HS-5 (cell line): Measurements from ENCODE around the gene KCNJ12.
"Not testable (repeated sequence)": the region's sequence is repeated elsewhere in the genome, so short reads cannot be mapped to it uniquely, and the experiment has no call there.

Experiments used
- DNase-seq: peaks from one replicate; pipeline ENCODE4 v3.0.0-alpha.2; 2012; ENCODE audit warnings: low read depth

The KCNJ12 gene

DNA sequence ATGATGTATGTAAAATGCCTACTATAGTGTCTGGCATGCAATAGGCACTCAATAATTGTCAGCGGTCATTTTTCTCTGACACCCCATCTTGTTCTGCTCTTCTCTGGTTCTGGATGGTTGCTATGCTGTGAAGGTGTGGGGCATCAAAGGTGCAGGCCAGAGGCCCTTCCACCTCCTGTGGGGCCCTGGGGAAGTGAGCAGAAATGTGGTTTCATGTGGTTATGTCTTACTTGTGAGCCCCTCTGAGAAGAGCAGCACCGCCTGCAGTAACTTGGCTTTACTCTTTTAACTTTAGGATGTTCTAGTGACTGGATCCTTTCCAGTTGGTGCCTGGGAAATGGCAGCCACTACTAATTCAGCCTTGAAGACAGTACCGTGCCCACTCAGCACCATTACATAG lies 32.1 kb downstream of the KCNJ12 start:
- not testable (repeated sequence) for DNase-seq

DNA sequence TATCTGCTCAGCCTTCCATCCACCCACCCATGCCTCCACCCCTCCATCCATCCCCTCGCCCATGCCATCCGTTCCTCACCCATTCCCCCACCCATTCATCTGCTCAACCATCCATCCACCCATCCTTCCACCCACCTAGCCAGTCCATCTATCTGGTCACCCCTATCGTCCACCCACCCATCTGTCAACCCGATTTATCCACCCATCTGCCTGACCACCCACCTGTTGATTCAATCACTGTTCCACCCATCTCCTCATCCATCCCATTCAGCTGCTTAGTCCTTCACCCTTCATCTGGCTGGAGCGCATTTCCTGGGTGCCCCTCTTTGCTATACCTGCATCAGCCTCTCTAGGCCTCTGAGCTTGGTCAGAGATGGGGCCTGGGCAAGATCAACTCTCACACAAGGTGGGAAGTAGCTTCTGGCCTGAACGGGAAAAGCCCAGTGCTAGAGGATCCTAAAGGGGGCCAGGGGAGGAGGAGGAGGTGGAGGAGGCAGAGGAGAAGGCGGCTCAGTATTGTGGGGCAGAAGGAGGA lies 32.7 kb downstream of the KCNJ12 start:
- not testable (repeated sequence) for DNase-seq

DNA sequence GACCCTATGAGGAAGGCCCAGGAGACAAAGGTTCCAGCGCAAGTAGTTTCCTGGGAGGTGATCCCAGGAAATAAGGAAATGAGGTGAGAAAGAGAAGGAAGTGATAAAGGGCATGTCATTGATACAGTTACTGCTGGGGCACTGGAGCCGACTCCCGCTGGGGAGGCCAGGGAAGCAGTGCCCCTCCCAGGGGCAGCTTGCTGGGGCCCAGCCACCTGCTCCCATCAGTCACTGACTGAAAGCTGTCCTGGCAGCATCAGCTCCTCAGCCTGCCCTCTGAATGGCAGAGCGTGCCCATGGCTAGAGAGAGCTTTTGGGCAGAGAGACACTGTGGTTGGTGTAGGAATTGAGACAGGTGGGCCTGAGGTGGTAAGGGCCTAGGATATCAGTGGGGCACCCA lies 33.2 kb downstream of the KCNJ12 start:
- DNase-seq = not testable (repeated sequence)

DNA sequence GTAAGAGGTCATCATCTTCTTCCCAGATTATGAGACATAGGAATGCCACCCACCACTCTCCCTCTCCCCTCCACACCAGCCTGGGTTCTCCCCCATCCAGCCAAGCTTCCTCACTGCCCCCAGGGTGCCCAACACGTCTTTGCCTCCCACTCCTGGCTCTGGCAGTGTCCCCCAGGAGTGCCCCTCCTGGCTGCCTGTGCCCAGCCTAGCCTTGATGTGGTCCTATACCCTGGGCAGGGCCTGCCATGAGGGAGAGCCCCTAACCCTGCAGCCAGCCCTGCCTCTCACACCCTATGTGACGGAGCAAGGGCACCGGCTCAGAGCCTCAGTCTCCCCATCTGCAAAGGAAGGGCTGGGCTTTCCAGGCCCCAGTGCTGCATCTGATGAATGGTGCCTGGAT lies 33.8 kb downstream of the KCNJ12 start:
- DNase-seq = not testable (repeated sequence)

DNA sequence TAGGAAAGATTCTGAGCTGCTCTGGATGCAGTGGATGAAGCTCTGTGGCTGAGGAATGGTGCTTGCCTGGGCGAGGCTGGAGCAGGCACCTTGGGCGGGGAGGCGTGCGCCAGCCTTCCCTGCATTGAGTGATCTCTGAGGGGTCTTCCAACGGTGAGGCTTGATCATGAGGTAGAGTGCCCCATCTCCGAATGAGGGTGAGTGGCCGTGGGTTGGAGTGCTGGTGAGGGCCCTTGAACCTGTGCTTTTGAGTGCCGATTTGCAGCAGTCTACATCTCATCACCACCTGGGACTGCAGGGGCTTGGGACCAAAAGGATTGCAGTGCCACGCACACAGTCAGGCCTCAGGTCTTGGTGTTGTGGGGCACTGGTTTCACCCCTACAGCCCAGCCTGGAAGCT lies 34.2 kb downstream of the KCNJ12 start:
- not testable (repeated sequence) for DNase-seq

DNA sequence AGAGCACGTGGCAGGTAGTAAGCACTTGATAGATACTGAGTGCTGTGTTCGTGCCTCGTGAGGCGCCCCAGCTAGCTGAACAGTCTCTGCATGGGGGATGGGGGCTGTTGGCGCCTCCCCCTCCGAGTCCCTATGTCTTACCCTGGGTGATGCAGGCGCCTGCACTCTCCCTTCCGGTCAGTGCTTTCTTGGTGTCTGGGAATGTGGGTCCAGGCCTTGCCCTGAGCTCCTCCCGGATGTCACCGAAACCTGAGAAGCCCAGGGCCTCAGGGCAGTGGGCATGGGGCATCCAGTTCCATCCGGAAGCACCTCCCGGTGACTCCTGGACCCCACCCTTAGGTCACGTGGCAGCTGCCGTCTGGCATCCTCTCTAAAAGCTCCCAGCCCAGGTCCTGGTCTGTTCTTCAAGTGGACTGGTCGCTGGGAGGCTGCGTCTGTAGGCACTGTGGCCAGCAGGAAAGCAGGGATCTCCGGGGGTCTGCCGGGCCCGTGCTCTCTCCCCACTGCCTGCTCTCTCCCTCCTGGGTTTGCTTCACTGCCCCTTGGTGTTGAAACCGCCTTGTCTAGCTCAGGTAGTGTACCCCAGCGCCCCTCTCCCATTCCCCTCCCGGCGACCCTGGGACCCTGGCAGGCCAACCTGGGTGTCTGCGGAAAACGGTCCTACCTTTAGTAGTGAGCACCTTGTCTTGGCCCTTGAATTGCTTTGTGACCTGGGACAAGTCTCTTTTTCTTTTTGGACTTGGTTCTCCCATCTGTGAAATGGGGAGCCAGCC lies 34.9 kb downstream of the KCNJ12 start:
- not testable (repeated sequence) for DNase-seq

DNA sequence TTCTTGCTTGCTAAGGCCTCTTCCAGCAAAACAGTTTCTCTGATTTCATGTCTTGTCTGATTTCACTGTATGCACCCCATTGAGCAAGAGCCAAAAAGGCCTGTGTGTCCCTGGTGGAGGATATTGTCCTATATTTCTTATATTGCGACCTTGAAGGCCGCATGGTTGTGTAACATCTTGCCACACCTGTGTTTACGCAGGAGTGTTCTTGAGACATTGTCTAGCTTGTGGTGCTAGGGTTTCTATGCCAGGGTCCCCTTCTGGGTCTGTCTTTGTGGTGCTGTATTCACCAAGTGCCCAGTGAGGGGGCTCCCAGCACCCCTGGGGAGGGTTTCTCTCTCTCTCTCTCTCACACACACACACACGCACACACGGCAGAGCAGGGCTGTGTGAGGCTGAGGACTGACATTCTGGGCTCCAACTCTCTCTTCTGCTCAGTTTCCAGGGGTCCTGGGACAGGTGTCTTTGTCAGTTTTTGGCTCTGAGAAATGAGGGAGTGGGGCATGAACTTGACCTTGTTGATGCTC lies 35.6 kb downstream of the KCNJ12 start:
- DNase-seq = not testable (repeated sequence)

DNA sequence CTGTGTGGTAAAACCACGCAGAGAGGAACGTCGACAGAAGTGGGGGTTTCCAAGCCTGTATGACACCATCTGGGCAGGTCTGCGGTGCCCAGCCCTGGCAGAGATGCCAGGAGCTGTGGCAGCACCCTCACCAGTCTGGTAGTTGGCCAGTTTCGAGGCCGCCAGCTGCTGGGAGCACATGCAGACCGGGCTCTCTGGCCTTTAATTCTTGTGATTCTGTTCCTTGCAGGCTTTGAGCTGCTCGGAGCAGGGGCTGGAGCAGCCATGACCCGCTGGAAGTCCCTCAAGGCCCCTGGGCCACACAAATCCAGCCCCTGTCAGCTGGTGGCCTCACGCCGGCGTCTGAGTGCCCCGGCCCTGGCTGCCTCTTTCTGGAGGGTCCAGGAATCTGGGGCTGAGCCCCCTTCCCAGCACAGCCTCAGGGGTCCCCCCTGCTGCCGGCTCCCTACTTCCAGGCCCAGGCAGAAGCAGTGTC lies 36.1 kb downstream of the KCNJ12 start:
- not testable (repeated sequence) for DNase-seq

DNA sequence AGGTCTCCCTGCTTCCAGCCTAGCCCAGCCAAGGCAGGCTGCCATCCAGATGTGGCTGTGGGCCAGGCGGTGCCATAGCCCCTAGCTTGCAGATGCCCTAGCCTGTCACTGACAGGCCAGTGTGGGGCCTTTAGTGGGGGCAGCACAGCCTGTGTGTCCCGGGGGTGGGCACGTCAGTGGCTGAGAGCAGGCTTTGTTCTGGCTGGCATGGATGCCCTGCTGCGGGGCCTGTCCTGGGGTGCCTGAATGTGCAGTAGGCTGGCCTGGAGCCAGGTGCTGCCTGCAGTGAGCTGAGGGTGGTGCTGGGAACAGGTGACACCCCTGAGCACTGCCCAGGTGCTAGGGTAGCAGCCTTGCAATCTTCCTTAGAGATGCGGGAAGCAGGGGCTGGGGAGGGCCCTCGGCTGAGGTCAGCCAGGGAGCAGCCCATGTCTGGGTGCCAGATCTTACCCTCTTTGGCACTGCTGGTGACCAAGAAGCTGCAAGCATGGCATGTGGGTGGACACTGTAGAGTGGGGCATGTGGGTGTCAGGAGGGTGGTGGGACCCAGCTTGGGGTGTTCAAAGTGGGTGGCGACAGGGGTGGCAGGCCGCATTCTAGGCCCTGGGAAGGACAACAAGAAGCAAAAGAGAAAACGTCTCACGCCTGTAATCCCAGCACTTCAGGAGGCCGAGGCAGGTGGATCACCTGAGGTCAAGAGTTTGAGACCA lies 37.6 kb downstream of the KCNJ12 start:
- DNase-seq = not testable (repeated sequence)

DNA sequence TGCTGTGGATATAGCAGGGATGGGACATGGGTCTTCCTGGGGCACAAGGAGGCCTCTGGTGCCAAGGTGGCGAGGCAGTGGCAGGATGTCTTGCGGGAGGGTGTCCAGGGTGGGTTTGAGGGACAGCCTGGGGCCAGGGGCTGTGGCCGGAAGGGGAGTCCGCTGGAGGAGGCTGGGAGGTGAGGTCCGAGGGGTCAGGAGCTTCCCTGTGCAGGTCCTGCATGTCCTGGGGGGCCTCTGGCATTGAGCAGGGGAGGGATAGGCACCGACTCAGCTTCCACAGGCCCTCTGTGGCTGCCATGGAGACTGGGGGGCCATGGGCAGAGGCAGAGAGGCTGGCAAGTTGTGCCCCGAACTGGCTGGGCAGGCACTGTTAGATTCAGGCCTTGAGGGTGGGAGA lies 38.5 kb downstream of the KCNJ12 start:
- not testable (repeated sequence) for DNase-seq

DNA sequence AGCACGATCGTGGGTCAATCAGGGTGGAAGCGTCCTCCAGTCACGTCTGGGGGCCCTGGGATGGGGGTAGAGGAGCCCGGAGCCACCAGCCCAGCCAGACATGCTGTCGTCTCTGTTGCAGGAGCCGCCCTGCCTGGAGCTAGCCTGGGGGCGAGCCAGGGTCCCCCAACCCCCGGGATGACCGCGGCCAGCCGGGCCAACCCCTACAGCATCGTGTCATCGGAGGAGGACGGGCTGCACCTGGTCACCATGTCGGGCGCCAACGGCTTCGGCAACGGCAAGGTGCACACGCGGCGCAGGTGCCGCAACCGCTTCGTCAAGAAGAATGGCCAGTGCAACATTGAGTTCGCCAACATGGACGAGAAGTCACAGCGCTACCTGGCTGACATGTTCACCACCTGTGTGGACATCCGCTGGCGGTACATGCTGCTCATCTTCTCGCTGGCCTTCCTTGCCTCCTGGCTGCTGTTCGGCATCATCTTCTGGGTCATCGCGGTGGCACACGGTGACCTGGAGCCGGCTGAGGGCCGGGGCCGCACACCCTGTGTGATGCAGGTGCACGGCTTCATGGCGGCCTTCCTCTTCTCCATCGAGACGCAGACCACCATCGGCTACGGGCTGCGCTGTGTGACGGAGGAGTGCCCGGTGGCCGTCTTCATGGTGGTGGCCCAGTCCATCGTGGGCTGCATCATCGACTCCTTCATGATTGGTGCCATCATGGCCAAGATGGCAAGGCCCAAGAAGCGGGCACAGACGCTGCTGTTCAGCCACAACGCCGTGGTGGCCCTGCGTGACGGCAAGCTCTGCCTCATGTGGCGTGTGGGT lies 39.2 kb downstream of the KCNJ12 start:
- not testable (repeated sequence) for DNase-seq

DNA sequence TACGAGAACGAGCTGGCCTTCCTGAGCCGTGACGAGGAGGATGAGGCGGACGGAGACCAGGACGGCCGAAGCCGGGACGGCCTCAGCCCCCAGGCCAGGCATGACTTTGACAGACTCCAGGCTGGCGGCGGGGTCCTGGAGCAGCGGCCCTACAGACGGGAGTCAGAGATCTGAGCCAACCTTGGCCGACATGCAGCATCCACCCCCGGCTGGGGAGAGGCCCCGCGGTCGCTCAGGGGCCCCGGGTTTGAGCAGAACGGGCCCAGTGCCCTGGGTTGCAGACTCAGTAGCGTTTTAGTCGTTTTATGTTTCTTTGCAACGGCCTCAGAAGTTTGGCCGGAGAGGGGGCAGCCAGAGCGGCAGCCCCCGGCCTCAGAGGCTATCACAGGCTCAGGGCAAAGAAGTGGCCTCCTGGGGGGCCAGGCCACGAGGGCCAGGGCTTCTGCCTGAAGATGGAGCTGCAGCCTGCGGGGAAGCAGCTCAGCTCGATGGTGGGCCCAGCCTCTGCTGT lies 40.4 kb downstream of the KCNJ12 start:
- not testable (repeated sequence) for DNase-seq

DNA sequence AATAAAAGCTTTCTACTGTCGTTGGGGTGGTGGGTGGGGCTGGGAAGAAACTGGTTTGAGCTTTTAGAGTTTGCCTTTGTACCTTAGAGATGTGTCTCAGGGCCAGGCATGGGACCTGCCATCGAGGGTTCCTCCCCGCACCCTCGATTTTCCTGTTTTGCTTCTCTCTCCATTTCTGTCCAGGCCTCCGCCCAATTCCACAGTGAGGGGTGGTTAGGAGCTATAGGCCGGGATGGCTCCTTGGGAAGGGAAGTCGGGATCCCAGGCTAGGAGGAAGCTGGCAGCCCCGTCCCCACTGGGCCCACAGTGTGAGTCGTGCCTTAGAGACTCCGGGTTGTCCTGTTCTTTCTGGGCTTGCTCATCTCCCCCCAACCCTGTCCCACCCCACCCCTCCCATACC lies 41.2 kb downstream of the KCNJ12 start:
- DNase-seq = not testable (repeated sequence)

DNA sequence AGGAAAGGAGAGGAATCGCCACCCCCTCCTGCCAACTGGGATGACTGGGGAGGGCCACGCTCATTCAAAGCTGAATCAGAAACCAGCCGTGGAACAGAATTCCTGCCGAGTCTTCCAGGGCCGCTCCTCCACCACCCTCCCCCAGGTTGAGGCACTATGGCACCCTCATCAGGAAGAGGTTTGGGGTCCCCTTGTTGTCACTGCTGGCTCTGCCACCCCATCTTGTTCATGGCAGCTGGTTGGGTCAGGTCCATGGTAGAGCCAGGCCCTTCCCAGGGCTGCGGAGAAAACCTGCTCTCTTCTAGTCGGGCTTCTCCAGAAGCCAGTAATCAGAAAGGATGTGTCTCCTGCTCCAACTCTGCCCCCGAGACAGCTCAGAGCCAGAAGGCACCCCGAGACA lies 41.8 kb downstream of the KCNJ12 start:
- no peak for DNase-seq

DNA sequence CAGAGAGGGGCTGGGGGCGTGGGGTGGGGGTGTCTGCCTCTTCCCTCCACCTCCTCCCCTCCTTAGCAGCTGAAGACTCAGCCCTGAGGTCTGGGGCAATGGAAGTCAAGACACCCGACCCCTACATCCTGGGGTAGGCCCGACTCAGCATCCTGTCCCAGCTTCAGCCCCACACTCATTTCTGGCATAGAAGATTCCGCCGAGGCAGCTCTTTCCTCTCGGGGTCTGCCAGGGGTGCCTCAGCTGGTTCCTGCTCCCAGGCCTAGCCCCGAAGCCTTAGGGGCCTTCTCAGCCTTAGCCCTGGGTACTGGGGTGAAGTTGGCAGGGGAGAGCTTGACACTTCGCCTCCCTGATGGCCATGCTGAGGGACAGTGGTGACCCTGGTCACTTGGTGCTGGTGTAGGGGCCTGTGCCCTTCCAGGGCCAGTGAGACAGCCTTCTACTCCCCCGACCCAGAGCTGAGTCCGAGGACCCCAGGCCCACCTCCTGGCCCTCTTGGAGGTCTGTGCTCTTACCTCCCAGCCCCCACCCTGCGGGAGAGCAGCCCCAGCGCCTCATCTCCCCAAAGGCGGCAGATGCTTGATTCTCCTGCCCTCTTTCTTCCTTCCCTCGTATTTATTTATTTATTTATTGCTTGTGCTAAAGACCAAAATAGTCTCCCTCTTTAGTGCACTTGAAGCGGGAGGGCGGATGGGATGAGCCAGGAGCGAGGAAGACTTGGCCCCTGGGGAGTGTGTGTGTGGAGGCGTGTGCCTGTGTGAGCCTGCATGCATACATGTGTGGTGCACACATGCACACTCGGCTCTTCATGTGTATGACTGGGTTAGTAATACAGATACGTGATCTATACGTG lies 42.5 kb downstream of the KCNJ12 start:
- DNase-seq = no peak

DNA sequence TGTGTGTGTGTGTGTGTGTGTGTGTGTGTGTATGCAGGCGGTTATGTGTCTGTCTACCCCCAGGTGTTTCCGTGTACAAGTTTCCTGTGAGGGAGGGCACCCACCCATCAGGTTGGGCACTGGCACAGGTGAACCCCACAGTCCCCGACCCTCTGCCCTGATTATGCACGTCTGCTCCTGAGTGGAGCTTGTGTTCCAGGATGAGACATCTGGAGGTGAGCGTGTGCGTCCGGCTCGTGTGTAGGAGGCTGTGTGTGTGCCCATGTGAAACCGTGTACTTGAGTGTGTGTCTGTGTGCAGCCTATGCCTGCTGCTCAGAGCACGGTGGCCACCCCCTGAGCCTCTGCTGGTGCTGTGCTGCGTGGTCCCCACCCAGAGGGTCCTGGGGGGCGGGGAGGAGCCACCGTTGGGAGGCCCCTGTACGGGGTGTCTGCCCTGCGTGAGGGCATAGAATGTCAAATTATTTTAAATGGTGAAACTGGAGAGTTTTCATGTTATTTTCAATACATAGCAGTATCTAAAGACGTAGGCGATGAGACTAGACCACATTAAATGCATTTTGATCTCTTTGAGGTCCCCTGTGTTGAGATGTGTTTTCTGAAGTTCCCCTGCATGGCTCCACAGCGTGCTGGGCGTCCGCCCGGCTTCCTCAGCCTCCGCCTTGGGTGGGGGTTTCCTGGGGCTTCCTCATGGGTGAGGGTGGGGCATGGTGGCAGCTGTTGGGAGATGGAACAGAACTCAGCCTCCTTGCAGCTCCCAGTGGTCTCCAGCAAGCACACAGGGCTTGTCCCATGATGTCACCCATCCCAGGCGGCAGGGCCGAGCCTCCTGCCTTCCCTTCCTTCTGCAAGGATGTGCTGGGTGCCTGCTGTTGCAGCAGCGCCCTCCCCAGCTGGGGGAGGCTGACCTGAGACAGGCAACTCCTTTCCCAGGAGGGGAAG lies 43.4 kb downstream of the KCNJ12 start:
- no peak for DNase-seq

DNA sequence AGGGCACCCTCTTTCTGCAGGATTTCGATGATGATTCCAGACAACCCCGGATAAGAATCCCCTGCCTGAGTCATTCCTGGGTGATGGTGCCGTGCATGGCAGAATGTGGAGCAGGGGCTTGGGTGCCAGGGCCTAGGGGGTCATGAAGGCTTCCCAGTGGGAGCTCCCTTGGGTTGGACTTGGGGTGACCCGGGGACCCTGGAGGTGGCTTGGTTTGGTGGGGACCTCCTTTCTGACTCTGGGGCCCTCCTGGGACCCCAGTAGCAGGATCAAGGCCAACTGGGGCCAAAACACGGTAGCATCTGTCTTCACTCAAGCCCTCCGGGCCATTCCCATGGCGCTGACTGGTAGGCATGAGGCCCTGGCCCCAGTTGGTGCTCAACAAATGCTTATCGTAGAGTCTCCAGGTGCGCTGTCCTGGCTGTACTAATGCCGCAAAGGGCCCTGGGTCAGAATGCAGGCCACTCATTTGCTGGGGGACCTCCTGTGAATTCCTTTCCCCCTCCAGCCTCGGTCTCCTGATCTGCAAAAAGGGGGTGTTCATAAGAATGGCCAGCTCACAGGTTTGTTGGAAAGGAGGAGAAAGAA lies 44.4 kb downstream of the KCNJ12 start:
- not testable (repeated sequence) for DNase-seq

DNA sequence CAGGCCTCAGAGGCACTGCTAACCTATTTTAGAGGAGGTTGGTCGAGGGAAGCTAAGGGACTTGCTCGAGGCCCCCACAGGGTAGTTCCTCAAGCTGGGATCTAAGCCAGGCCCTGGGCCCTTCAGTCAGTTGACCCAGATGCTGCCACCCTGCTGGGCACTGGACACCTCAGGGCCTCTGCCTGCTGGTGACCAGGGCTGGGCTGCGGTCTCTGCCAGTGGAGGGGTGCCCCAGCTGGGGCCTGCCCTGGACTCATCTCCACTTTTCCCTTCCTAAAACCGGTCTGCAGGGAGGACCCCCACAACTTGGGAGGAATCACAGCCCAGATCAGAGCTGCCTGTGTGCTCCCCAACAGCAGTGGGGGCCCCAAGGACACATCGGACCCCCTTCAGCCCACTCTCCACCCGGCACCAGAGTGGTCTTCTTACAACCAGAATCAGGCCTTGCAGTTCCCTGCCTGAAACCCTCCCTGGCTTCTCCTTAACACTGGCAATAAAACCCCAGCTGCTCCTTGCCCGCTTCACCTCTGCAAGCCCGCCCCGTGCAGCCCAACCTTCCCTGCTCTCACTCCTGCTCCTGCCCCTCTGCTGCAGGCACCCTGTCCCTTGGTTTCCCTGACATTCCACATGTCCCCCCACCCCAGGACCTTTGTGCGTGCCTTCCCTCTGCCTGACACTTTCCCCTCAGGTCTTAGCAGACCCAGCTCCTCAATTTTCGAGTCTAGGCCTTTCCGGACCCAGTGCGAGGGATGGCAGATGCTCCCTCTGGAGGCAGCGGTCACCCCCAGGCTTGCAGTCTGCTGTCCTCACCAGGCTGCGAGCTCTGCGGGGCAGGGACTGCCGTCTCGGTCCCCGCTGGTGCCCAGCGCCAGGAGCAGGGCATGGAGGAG lies 45.5 kb downstream of the KCNJ12 start:
- not testable (repeated sequence) for DNase-seq
